Activated T-cell treated with anti-CD3 and anti-CD28 coated beads for 24 hours (primary cell): ENCODE results near the gene MYH11.
"Not testable (repeated sequence)": the region's sequence is repeated elsewhere in the genome, so short reads cannot be mapped to it uniquely, and the experiment has no call there.

ENCODE experiments used
- DNase-seq: peaks from one replicate; pipeline ENCODE4 v3.0.0-alpha.2; 2020; ENCODE audit warnings: low read depth

MYH11 gene

GRCh38 chr16:15749985-15750384, 106.8 kb downstream of the MYH11 start:
- no peak for DNase-seq

- no peak for DNase-seq
Measured at GRCh38 chr16:15749371-15749770, 107.5 kb downstream of the MYH11 start.

DNA sequence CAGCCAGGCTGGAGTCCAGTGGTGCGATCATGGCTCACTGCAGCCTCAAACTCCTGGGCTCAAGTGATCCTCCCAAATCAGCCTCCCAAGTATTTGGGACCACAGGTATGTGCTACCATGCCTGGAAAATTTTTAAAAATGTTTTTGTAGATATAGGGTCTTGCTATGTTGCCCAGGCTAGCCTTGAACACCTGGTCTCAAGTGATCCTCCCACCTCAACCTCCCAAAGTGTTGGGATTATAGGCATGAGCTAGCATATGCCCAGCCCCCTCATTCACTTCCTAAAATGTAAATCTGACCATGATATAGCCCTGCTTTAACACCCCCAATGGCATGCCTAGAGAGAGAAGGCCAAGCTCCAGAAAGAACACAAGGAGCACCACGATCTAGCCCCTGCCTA, 108.2 kb downstream of the MYH11 start:
- no peak for DNase-seq

DNA sequence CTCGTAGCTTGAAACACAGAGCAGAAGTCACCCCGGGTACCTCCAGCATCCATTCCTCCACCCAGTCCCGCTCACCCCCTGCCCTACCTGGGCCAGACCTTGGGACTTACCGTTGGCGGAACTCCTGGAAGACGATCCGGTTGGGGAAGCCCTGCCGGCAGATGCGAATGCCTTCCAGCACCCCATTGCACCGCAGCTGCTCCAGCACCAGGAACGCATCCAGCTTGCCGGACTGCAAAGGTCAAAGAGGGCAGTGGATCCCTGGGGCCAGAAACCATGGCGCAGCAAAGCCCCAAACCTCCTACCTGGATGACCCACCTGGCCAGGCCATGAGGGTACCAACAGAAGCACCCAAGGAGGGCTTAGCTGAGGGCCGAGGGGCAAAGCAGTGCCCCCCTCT, 108.9 kb downstream of the MYH11 start:
- DNase-seq, result no peak

- DNase-seq, result no peak
Measured at GRCh38 chr16:15746332-15746731, 110.5 kb downstream of the MYH11 start.

DNA sequence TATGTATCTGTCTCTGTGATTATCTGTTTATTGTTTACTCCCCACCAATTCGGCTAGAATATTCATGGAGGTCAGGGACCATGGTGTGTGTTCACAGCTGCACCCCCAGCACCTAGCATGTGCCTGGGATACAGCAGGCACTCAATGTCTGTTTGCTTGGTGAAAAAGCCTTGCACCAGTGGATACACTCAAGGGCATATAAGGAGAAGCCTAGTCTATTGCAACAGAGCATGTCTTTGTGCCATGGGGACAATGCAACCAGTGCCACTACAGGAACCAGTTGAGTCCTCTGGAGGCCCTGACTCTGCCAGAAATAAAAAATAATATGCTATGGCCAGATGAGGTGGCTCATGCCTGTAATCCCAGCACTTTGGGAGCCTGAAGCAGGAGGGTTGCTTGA, 113.2 kb downstream of the MYH11 start:
- DNase-seq, result no peak

DNA sequence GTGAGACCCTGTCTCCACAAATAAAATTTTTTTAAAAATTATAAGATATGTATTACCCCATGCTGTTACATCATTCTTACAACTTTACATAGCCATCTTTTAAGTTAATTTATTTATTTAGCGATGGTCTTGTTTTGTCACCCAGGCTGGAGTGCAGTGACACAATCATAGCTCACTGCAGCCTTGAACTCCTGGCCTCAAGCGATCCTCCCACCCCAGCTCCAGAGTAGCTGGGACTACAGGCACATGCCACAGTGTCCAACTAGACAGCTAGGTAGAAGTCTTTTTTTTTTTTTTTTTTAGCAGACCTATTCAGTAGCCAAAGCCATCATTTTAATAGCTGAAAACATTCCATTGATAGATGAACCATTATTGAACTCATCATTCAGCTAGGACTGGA, 114.1 kb downstream of the MYH11 start:
- no peak for DNase-seq

DNA sequence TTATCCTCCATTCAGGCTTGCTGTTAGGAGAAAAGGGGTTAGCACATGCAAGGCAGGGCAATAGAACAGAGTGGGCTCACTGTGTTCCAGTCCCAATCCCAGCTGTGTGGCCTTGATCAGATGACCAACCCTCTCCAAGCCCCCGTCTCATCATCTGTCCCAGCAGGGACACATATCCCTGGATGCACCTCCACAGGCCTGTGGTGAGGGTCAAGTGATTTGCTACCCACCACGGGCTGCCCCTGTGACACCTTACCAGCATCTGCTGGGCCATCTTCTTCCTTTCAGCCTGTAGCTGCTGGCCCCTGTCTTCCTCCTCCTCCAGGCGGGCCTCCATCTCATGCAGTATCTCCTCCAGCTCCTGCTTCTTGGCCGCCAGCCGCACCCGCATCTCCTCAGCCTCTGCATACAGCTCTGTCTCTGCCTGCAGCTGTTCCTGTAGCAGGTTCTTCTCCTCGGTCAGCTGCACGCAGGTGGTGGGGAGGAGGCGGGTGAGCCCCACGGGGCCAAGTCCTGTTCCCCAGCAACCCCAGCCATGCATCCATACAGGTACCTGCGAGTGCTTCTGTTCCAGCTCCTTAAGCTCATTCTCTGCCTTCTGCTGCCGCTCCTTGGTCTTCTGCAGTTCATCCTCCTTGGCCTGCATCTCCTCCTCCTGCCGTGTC, 115.5 kb downstream of the MYH11 start:
- no peak for DNase-seq

DNA sequence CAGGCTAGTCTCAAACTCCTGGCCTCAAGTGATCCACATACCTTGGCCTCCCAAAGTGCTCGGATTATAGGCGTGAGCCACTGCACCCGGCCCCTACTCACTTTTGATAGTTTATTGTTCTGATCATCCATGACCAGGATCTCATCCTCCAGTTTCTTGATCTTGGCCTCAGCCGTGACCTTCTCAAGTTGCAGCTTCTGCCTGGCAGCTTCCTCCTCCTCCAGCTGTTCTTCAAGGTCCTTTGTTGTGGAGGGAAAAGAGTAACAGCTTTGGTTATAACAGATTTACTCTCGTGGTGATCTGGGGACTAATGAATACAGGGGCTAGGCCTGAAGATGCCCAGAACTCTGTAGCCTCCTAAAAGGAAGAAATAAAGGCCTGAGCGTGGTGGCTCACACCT, 116.9 kb downstream of the MYH11 start:
- DNase-seq, result no peak

DNA sequence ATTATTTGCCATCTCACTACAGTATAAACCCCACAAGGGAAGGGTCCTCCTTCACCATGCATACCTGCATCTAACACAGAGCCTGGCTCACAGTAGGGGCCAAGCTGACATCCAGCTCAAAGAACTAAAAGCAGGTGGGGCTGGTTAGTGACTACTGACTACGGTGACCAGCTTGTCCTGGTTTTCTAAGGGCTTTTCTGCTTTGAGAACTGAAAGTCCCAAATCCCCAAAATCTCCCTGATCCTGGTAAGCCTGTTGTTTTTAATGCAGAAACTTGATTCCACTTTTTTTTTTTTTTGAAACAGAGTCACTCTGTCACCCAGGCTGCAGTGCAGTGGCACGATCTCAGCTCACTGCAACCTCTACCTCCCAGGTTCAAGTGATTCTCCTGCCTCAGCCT, 117.4 kb downstream of the MYH11 start:
- no peak for DNase-seq

DNA sequence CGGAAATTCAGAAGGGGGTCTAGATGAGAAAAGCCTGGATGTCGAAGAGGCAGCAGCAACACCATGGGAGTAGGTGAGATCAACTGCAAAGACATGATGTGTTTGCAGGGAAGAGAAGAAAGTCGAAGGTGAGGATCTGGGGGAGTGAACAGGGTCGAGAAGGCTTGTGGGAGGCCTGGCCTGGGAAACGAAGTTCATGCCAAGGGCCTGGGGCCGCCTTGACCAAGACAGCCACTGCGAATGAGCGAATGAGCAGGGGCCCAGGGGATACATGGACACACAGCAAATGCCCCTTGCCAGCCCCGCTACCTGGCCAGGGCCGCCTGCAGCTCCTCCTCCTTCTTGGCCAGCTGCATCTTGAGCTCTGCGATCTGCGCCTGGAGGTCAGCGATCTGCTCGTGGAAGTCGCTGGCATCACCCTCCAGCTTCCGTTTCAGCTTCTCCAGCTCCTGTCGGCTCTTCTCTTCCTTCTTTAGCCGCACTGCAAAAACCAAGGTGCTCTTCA, 119.6 kb downstream of the MYH11 start:
- DNase-seq, result no peak

GRCh38 chr16:15736529-15736928, 120.3 kb downstream of the MYH11 start:
- no peak for DNase-seq

GRCh38 chr16:15735610-15736009, 121.2 kb downstream of the MYH11 start:
- no peak for DNase-seq

DNA sequence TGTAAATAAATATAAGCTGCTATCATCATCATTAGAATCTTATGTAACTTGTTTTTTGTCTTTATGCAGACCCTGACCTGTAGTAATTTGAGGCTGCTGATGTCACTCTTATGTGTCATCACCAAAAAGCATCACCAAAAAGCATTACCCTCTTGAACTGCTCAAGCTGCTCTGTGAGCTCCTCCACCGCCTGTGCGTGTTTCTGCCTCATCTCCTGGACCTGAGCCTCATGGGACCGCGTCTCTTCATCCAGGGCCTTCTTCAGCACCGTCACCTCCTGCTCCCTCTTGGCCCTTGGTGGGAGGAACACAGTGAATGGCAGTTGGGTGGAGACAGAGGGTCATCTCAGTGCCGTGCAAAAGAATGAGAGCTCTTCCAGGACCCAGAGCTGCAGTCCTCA, 124.4 kb downstream of the MYH11 start:
- no peak for DNase-seq

DNA sequence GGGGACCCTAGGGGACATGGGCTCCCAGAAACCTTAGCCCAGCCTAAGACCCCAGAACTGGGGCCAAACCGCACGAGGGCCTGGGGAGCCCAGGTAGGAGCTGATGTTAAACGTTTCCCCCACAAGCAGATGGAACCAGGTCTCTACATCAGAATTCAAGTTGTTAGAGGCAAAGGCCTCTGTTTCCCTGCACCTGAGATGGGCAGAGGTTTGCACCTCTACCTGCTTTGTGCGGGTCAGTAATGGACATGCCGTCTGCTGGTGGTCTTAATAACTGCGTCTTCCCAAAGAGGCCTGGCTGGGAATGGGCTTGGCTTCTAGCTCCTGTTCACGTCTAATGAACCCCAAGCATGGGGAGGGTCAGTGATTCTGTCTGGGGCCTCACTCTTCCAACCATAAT, 127.7 kb downstream of the MYH11 start:
- DNase-seq, result no peak

- DNase-seq, result not testable (repeated sequence)
Measured at GRCh38 chr16:15727697-15728096, 129.1 kb downstream of the MYH11 start.

- DNase-seq, result no peak
Measured at GRCh38 chr16:15726715-15727114, 130.1 kb downstream of the MYH11 start.

DNA sequence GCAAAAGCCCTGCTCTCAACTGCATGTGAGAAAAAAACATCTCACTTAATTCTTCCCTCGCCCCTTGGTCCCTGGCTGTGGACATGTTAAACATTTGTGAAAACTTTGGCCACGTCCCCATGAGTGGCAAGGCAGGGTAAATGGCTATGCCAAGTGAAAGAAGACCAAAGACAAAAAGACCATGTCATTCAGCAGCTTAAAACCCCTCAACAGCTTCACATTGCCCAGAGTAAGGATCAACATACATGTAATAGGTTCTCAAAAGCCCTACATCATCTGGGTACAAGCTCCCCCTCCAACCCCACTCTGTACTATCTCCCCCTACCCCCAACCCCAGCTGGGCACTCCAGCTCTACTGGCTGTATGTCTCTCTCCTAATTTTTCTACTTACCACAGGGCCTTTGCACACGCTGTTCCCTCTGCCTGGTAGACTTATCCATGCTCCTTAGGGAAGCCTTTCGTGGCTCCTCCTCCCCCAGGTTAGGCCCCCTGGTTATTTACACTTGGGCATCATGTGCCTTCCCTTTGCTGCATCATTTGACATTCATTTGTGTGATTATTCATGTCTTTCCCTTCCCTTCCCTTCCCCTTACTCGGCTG, 131.1 kb downstream of the MYH11 start:
- no peak for DNase-seq

- no peak for DNase-seq
Measured at GRCh38 chr16:15723808-15724207, 133.0 kb downstream of the MYH11 start.

DNA sequence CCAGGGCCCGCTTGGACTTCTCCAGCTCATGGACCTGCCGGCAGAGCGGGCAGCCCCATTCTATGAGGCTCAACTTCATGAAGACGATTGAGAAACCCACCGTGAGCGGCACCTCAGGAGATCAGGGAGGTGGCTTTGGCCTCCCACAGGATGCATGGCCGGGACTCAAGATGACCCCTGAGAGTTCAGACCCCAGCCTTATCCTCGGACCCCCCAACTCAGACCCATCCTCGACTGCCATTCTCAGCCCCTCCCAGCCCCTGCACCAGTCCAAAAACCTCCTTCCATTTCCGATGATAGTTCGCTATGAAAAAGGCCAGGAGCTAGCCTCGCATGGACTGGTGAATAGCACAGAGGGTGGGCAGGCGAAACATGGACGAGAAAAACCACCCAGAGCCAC, 135.8 kb downstream of the MYH11 start:
- DNase-seq, result no peak

- DNase-seq, result no peak
Measured at GRCh38 chr16:15716694-15717447, 140.0 kb downstream of the MYH11 start.

DNA sequence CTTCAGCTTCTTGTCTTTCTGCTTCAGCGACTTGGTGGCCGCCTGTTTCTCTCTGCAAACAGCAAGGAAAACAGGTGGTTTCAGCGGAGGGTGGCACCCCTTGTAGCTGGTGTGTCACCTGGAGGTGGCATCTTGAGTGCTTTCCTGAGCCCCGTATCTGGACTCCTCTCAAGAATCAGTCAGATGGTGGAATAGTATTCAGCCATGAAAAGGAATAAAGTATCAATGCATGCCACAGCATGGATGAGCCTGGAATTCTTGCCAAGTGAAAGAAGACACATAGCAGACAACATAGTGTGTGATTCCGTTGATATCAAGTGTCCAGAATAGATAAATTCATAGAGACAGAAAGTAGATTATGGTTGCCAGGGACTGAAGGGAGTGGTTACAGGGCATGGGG, 141.6 kb downstream of the MYH11 start:
- no peak for DNase-seq
